Smooth muscle cell (in vitro differentiated cells): ENCODE data around the gene CRIP2. TPM values are rescaled to one million over a fixed set of nuclear protein-coding genes. Genes with fewer than 3 reads are reported as not detected.
A peak's percentile ranks its signal among the peaks of the same experiment; 100 is the strongest.

Experiments used
- DNase-seq: peaks from one replicate; lab custom pipeline; 2025; ENCODE audit not compliant: unreplicated experiment; lab: John Stamatoyannopoulos, UW
- H2AFZ ChIP-seq: fragments of 200-600 bp; sonication (generic); 2 replicates; pipeline ENCODE4 v1.6.0; 2016; ENCODE audit warnings: antibody characterized with exemption, low read depth, mild to moderate bottlenecking
- H3F3A ChIP-seq: fragments of 200-600 bp; sonication (generic); 2 replicates; pipeline ENCODE4 v1.6.0; 2017; ENCODE audit warnings: antibody characterized with exemption, low read depth
- H3K27ac ChIP-seq: fragments of 200-600 bp; sonication (generic); 2 replicates; pipeline ENCODE4 v1.5.1; 2016; ENCODE audit warnings: low read depth, mild to moderate bottlenecking
- H3K27me3 ChIP-seq: fragments of 200-600 bp; sonication (generic); 2 replicates; pipeline ENCODE4 v1.6.1; 2016; ENCODE audit warnings: low read depth, mild to moderate bottlenecking
- H3K36me3 ChIP-seq: fragments of 200-600 bp; sonication (generic); 2 replicates; pipeline ENCODE4 v1.5.1; 2016; ENCODE audit warnings: low read depth
- H3K4me1 ChIP-seq: fragments of 200-600 bp; sonication (generic); 2 replicates; pipeline ENCODE4 v1.5.1; 2016; ENCODE audit warnings: low read depth
- H3K4me2 ChIP-seq: fragments of 200-600 bp; sonication (generic); 2 replicates; pipeline ENCODE4 v1.6.0; 2016; ENCODE audit warnings: mild to moderate bottlenecking
- H3K4me3 ChIP-seq: fragments of 200-600 bp; sonication (generic); 2 replicates; pipeline ENCODE4 v1.5.1; 2016; ENCODE audit warnings: mild to moderate bottlenecking
- H3K79me2 ChIP-seq: fragments of 200-600 bp; sonication (generic); 2 replicates; pipeline ENCODE4 v1.6.0; 2016; ENCODE audit warnings: low read depth, mild to moderate bottlenecking
- H3K9ac ChIP-seq: fragments of 200-600 bp; sonication (generic); 2 replicates; pipeline ENCODE4 v1.6.0; 2016; ENCODE audit warnings: low read depth
- H3K9me3 ChIP-seq: fragments of 200-600 bp; sonication (generic); replicated peaks from 2 replicates; pipeline ENCODE4 v1.5.1; 2016; ENCODE audit warnings: low read depth
- H4K20me1 ChIP-seq: fragments of 200-600 bp; sonication (generic); 2 replicates; pipeline ENCODE4 v1.6.0; 2016; ENCODE audit warnings: low read depth
- WGBS: methylation state at CpG from one replicate; pipeline ENCODE4 v1.1.7; 2016; ENCODE audit warnings: low lambda C conversion rate; 5-methylcytosine and 5-hydroxymethylcytosine counted together
- polyA plus RNA-seq: library from polyadenylated mRNA; unstranded; fragments of >200 nt; fragmentation: Nextera tagmentation; extraction: Ambion mirVana; gene quantifications from 2 replicates; pipeline ENCODE4 v1.2.1, GENCODE V29; 2016
- total RNA-seq: library from RNA; depleted of rRNA; stranded (reverse); fragments of >200 nt; gene quantifications from 2 replicates; pipeline ENCODE4 v1.2.3, GENCODE V29; 2014
- TF ChIP-seq, protein P1 (sequence below): fragments of 200-600 bp; sonication (generic); IDR thresholded peaks from 2 replicates; pipeline ENCODE4 v1.5.1; 2017; ENCODE audit warnings: borderline replicate concordance, mild to moderate bottlenecking, antibody characterized with exemption; ENCODE audit not compliant: insufficient read depth, poor library complexity, severe bottlenecking

CRIP2 gene
- total and polyA plus RNA-seq, 2 experiments from 2014 or later = 14.1 to 38.1 TPM

- peaks cover 6% of the 10 kb centered on the region for H4K20me1 ChIP-seq
- H3K9ac ChIP-seq = peak overlapping the region; percentile 91
- peaks cover 15% of the 10 kb centered on the region for H3K27me3 ChIP-seq
- peak overlapping the region; percentile 38 for H3K27ac ChIP-seq
- 7% methylated on average over 35 of the region's 60 CpGs for WGBS
- H3K79me2 ChIP-seq = no peaks in the 10 kb centered on the region
- TF ChIP-seq, protein P1, sequence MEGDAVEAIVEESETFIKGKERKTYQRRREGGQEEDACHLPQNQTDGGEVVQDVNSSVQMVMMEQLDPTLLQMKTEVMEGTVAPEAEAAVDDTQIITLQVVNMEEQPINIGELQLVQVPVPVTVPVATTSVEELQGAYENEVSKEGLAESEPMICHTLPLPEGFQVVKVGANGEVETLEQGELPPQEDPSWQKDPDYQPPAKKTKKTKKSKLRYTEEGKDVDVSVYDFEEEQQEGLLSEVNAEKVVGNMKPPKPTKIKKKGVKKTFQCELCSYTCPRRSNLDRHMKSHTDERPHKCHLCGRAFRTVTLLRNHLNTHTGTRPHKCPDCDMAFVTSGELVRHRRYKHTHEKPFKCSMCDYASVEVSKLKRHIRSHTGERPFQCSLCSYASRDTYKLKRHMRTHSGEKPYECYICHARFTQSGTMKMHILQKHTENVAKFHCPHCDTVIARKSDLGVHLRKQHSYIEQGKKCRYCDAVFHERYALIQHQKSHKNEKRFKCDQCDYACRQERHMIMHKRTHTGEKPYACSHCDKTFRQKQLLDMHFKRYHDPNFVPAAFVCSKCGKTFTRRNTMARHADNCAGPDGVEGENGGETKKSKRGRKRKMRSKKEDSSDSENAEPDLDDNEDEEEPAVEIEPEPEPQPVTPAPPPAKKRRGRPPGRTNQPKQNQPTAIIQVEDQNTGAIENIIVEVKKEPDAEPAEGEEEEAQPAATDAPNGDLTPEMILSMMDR = no peak
- peaks cover 12% of the 10 kb centered on the region for H3K4me1 ChIP-seq
- no peaks in the 10 kb centered on the region for H3K9me3 ChIP-seq
- H2AFZ ChIP-seq = no peak overlapping the region
- peak; percentile 86 for DNase-seq
- no peaks in the 10 kb centered on the region for H3K36me3 ChIP-seq
- peak overlapping the region; percentile 96 for H3K4me2 ChIP-seq
- no peaks in the 10 kb centered on the region for H3F3A ChIP-seq
- peak overlapping the region; percentile 64 for H3K4me3 ChIP-seq
Measured at GRCh38 chr14:105473677-105474482, 741 bp upstream of the CRIP2 start.

DNA sequence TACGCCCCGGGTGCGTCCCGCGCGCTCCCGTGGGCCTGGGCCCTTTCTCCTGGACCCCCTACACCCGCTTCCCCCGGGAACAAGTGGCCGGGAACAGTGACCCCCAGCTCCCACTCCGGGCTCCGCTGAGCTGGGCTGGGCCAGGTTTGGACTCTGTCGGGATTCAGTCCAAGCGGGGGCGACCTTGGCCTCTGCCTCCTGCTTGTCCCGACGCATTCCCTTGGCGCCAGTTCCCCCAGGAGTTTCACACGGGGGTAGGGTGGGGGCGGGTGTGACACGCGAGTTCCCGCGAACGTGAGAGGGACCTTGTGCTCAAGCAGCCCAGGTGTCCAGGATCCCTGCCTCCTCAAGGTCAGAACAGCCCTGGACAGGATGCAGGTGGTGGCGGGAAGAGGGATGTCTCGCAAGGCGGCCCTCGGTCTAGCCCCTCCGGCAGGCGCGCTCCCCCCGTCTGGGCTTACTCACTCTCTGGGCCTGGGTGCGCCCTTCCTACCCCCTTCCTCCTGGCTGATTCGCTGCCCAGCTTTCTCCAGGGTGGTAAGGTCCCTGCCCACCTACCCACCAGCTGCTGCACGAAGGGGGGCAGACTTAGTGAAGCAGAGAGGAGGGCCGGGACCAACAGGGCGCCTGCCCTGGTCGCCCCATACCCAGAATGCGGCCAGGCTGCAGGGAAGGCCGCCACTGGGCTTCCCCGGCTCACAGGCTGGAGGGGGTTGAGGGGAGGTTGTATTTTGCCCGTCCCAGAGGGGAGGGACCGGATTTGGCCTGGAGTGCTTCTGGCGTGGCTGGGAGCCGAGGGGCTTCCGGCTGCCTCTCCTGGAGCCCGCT lies 862 bp downstream of the CRIP2 start:
- H3K36me3 ChIP-seq = no peaks in the 10 kb centered on the region
- H3K27me3 ChIP-seq = peaks cover 27% of the 10 kb centered on the region
- WGBS = 26% methylated on average over 37 of the region's 48 CpGs
- no peak for DNase-seq
- H2AFZ ChIP-seq = no peak overlapping the region
- no peaks in the 10 kb centered on the region for H3F3A ChIP-seq
- H3K4me3 ChIP-seq = peak overlapping the region; percentile 68
- H3K4me2 ChIP-seq = peak overlapping the region; percentile 96
- peak overlapping the region; percentile 74 for H3K9ac ChIP-seq
- no peaks in the 10 kb centered on the region for H3K79me2 ChIP-seq
- H3K9me3 ChIP-seq = no peaks in the 10 kb centered on the region
- H3K27ac ChIP-seq = no peak overlapping the region
- H3K4me1 ChIP-seq = peaks cover 12% of the 10 kb centered on the region
- TF ChIP-seq, protein P1 = no peak
- H4K20me1 ChIP-seq = peaks cover 6% of the 10 kb centered on the region

- Histone ChIP-seq H3K27ac (no peak overlapping the region), H3K36me3 (no peaks in the 10 kb centered on the region), H3K4me2 (peak overlapping the region; percentile 96), H2AFZ (no peak overlapping the region), H3K27me3 (peaks cover 27% of the 10 kb centered on the region), H3K9ac (no peak overlapping the region), H3K9me3 (no peaks in the 10 kb centered on the region), H3K79me2 (no peaks in the 10 kb centered on the region), H3F3A (no peaks in the 10 kb centered on the region), H3K4me3 (no peak overlapping the region), H3K4me1 (peaks cover 15% of the 10 kb centered on the region), H4K20me1 (peaks cover 1% of the 10 kb centered on the region)
- TF ChIP-seq, protein P1 = no peak
- no peak for DNase-seq
- 68% methylated on average over 21 of the region's 21 CpGs for WGBS
Measured at GRCh38 chr14:105476097-105476830, 1.6 kb downstream of the CRIP2 start.
